ENCODE results near the gene CDH23.
"Not testable (repeated sequence)": the region's sequence is repeated elsewhere in the genome, so short reads cannot be mapped to it uniquely, and the experiment has no call there.

CDH23 gene

GRCh38 chr10:71848325-71849275 lies 451.9 kb downstream of the CDH23 start:
- DNase-seq = no peak

- DNase-seq = no peak
These were observed 452.8 kb downstream of the CDH23 start for GRCh38 chr10:71849461-71849908.

GRCh38 chr10:71850021-71850742 lies 453.5 kb downstream of the CDH23 start:
- no peak for DNase-seq

GRCh38 chr10:71850743-71851464 lies 454.2 kb downstream of the CDH23 start, which contains the start of gene PSAP:
TSS of gene PSAP (minus strand) at chr10:71851251. CDS start at chr10:71851221, 30 bp downstream.
- DNase-seq = peak; percentile 37

GRCh38 chr10:71851465-71852095 lies 454.9 kb downstream of the CDH23 start:
- not testable (repeated sequence) for DNase-seq

GRCh38 chr10:71852355-71852937 lies 455.7 kb downstream of the CDH23 start:
- no peak for DNase-seq

- DNase-seq = no peak
These were observed 457.3 kb downstream of the CDH23 start for GRCh38 chr10:71854031-71854430.

GRCh38 chr10:71856619-71857018 lies 459.9 kb downstream of the CDH23 start:
- DNase-seq = no peak

- DNase-seq = no peak
These were observed 461.5 kb downstream of the CDH23 start for GRCh38 chr10:71857934-71858890.

GRCh38 chr10:71860243-71861029 lies 463.7 kb downstream of the CDH23 start:
- peak; percentile 28 for DNase-seq

- DNase-seq = no peak
These were observed 466.5 kb downstream of the CDH23 start for GRCh38 chr10:71863203-71863602.

- no peak for DNase-seq
These were observed 468.2 kb downstream of the CDH23 start for GRCh38 chr10:71864911-71865361.
